Mammary epithelial cell (primary cell): ENCODE measurements around the gene LDAH.

Experiments
- EZH2 ChIP-seq: IDR thresholded peaks from 2 replicates; pipeline ENCODE4 v1.6.1; 2012; ENCODE audit warnings: low read length, inconsistent platforms, borderline replicate concordance
- TF ChIP-seq, protein P1 (sequence below), 2 donors: IDR thresholded peaks in 1 of 2; conservative IDR thresholded peaks in 1 of 2; 2 replicates each; pipeline ENCODE4 v1.5.1; 2011 to 2012; ENCODE audit warnings: inconsistent platforms in 2 of 2, low read length in 2 of 2, mild to moderate bottlenecking in 2 of 2, control low read depth in 1 of 2, low read depth in 1 of 2; ENCODE audit not compliant: insufficient read depth in 1 of 2; ENCODE audit errors: extremely low read depth in 1 of 2

DNA sequence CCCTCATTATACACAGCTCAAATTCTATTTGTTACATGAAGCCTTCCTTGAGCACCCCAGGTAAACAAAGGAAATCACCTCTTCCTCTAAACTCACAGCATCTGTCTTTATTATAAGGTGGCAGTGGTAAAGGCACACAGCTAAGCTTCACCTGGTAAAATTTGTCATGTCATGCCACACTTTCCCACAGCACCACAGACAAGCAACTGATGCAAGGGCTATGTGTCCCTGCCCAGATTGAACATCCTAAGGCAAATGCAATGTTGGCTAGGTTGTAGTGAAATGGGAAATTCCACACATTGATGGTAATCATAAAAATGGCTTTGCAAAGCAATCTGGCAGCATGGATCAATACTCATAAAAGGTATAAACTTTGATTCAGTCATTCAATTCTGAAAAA, 18.9 kb downstream of the LDAH start:
- TF ChIP-seq, protein P1, sequence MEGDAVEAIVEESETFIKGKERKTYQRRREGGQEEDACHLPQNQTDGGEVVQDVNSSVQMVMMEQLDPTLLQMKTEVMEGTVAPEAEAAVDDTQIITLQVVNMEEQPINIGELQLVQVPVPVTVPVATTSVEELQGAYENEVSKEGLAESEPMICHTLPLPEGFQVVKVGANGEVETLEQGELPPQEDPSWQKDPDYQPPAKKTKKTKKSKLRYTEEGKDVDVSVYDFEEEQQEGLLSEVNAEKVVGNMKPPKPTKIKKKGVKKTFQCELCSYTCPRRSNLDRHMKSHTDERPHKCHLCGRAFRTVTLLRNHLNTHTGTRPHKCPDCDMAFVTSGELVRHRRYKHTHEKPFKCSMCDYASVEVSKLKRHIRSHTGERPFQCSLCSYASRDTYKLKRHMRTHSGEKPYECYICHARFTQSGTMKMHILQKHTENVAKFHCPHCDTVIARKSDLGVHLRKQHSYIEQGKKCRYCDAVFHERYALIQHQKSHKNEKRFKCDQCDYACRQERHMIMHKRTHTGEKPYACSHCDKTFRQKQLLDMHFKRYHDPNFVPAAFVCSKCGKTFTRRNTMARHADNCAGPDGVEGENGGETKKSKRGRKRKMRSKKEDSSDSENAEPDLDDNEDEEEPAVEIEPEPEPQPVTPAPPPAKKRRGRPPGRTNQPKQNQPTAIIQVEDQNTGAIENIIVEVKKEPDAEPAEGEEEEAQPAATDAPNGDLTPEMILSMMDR (conservative IDR thresholded peaks at IDR 0.05 in 1 of 2, IDR thresholded peaks at IDR 0.05 in 1 of 2; ENCODE audit: extremely low read depth in 1 of 2, insufficient read depth in 1 of 2, low read depth in 1 of 2, low read length in 2 of 2), result no peak
- TF ChIP-seq EZH2, result no peak
